Thyroid gland (tissue), 4 donors: ENCODE measurements around the gene CHCHD6.
"Not testable (repeated sequence)": the region's sequence is repeated elsewhere in the genome, so short reads cannot be mapped to it uniquely, and the experiment has no call there.

Source experiments
- CTCF ChIP-seq, 6 experiments: fragments of 200-600 bp in 3 of 6; fragments of 450-650 bp in 3 of 6; sonication (generic) in 3 of 6; IDR thresholded peaks; one replicate each; pipeline ENCODE4 v1.5.1; 2016 to 2019; ENCODE audit warnings: antibody characterized with exemption in 6 of 6, mild to moderate bottlenecking in 2 of 6, inconsistent platforms in 1 of 6, moderate library complexity in 1 of 6
- POLR2A ChIP-seq, 2 donors: fragments of 450-650 bp; IDR thresholded peaks; one replicate each; pipeline ENCODE4 v1.6.1; 2017; ENCODE audit warnings: antibody characterized with exemption in 2 of 2, mild to moderate bottlenecking in 2 of 2, moderate library complexity in 1 of 2

DNA sequence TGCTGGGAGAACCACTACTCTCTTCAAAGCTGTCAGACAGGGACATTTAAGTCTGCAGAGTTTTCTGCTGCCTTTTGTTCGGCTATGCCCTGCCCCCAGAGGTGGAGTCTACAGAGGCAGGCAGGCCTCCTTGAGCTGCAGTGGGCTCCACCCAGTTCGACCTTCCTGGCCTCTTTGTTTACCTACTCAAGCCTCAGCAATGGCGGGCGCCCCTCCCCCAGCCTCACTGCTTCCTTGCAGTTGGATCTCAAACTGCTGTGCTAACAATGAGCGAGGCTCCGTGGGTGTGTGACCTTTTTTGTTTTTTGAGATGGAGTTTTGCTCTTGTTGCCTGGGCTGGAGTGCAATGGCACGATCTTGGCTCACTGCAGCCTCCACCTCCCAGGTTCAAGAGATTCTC, 87.3 kb downstream of the CHCHD6 start:
- TF ChIP-seq CTCF, POLR2A (IDR thresholded peaks at IDR 0.05): not testable (repeated sequence)
